ENCODE data around the gene KSR1.

The KSR1 gene

GRCh38 chr17:27597783-27598320 lies 141.6 kb downstream of the KSR1 start:
- DNase-seq, result no peak

GRCh38 chr17:27598337-27599050 lies 142.2 kb downstream of the KSR1 start:
- DNase-seq, result no peak

GRCh38 chr17:27600471-27600870 lies 144.2 kb downstream of the KSR1 start:
- no peak for DNase-seq

- peak; percentile 70 for DNase-seq
These were observed 145.1 kb downstream of the KSR1 start for GRCh38 chr17:27601069-27601974.

GRCh38 chr17:27601975-27602302 lies 145.7 kb downstream of the KSR1 start:
- no peak for DNase-seq

- peak; percentile 62 for DNase-seq
These were observed 146.6 kb downstream of the KSR1 start for GRCh38 chr17:27602721-27603420.

GRCh38 chr17:27603421-27603770 lies 147.1 kb downstream of the KSR1 start:
- no peak for DNase-seq

- DNase-seq, result no peak
These were observed 147.9 kb downstream of the KSR1 start for GRCh38 chr17:27603880-27604794.

GRCh38 chr17:27605409-27605808 lies 149.2 kb downstream of the KSR1 start:
- no peak for DNase-seq

- DNase-seq, result no peak
These were observed 151.4 kb downstream of the KSR1 start for GRCh38 chr17:27607521-27608091.

- DNase-seq, result no peak
These were observed 152.3 kb downstream of the KSR1 start for GRCh38 chr17:27608328-27609230.

GRCh38 chr17:27609611-27610303 lies 153.5 kb downstream of the KSR1 start:
- no peak for DNase-seq

- DNase-seq, result no peak
These were observed 154.0 kb downstream of the KSR1 start for GRCh38 chr17:27610304-27610677.

GRCh38 chr17:27612160-27612770 lies 156.0 kb downstream of the KSR1 start:
- no peak for DNase-seq

- DNase-seq, result no peak
These were observed 157.2 kb downstream of the KSR1 start for GRCh38 chr17:27613433-27613832.

GRCh38 chr17:27615121-27615520 lies 158.9 kb downstream of the KSR1 start:
- no peak for DNase-seq

- DNase-seq, result no peak
These were observed 160.2 kb downstream of the KSR1 start for GRCh38 chr17:27616414-27616813.

- DNase-seq, result no peak
These were observed 162.2 kb downstream of the KSR1 start for GRCh38 chr17:27618417-27618816.

GRCh38 chr17:27620721-27621120 lies 164.5 kb downstream of the KSR1 start:
- no peak for DNase-seq

- DNase-seq, result no peak
These were observed 165.3 kb downstream of the KSR1 start for GRCh38 chr17:27621536-27621935.

Measured in T1000 (cell line).